ENCODE measurements around the gene GLP1R. TPM values are rescaled to one million over a fixed set of nuclear protein-coding genes. Genes with fewer than 3 reads are reported as not detected.

The GLP1R gene
- total and polyA plus RNA-seq, 2 of the 13 experiments (the other 11 are each of a cell fraction or from before 2014, with no cell fraction given) = not detected

GRCh38 chr6:39044181-39044580 lies 4.4 kb upstream of the GLP1R start (continued):
- TF ChIP-seq HNF1A (IDR thresholded peaks at IDR 0.05; ENCODE audit: low read depth) = no peak
- TF ChIP-seq HNF1A (CRISPR knock-in tag; IDR thresholded peaks at IDR 0.05; ENCODE audit: borderline replicate concordance) = no peak
- no peak for TF ChIP-seq ZNF670 (CRISPR knock-in tag; IDR thresholded peaks at IDR 0.05; ENCODE audit: borderline replicate concordance)
- TF ChIP-seq KDM6A (CRISPR knock-in tag; IDR thresholded peaks at IDR 0.05; ENCODE audit: low read depth) = no peak

- WGBS (ENCODE audit: low lambda C conversion rate) = 23% methylated on average over 5 of the region's 6 CpGs
- CTCF ChIA-PET (ENCODE audit: low intra/inter-chr PET ratio, low total read pairs) = no interaction called here
Observed at GRCh38 chr6:39047434-39048327, 900 bp upstream of the GLP1R start.

More at GRCh38 chr6:39047434-39048327, 900 bp upstream of the GLP1R start:
- Histone ChIP-seq H3K27ac (ENCODE audit: extremely low read length, insufficient read depth, low read length) (no peak overlapping the region), H2AFZ (ENCODE audit: low read length) (no peak overlapping the region), H3K79me2 (ENCODE audit: insufficient read depth, low read length) (no peaks in the 10 kb centered on the region), H3K27me3 (ENCODE audit: control insufficient read depth in 1 of 2, insufficient read depth in 2 of 2, low read length in 2 of 2) (peaks cover 6 to 43% of the 10 kb centered on the region in 2 experiments), H3K4me3 (replicated peaks in 1 of 3; ENCODE audit: insufficient read depth in 1 of 3, low read depth in 2 of 3, low read length in 3 of 3) (no peak overlapping the region), H3K4me1 (ENCODE audit: insufficient read depth, low read length) (no peaks in the 10 kb centered on the region), H3K9me3 (ENCODE audit: low read length) (no peaks in the 10 kb centered on the region), H3K4me2 (ENCODE audit: low read depth, low read length) (no peak overlapping the region), H3K9ac (ENCODE audit: insufficient read depth, low read depth, low read length) (no peak overlapping the region), H4K20me1 (ENCODE audit: insufficient read depth, low read length) (no peaks in the 10 kb centered on the region), H3K36me3 (replicated peaks in 1 of 2; ENCODE audit: control insufficient read depth in 1 of 2, insufficient read depth in 2 of 2, low read length in 2 of 2) (no peaks in the 10 kb centered on the region)
- in situ Hi-C loops (cut with HindIII; ENCODE audit: extremely low pct_ligation_motif_present, low pct_unique_long_range_greater_than_20kb) = no loop called here
- POLR2A ChIA-PET = no interaction called here
- ATAC-seq (no peak), DNase-seq (ENCODE audit: low spot score) (no peak), FAIRE-seq (no peak)
- BruUV-seq (replicated peaks) = no TSS peak
- no peak for TF ChIP-seq HMGXB3 (CRISPR knock-in tag; IDR thresholded peaks at IDR 0.05; ENCODE audit: borderline replicate concordance)
- TF ChIP-seq ADNP (CRISPR knock-in tag; IDR thresholded peaks at IDR 0.05) = no peak
- no peak for TF ChIP-seq SNAPC5 (CRISPR knock-in tag; IDR thresholded peaks at IDR 0.05; ENCODE audit: borderline replicate concordance)
- no peak for TF ChIP-seq DRAP1 (CRISPR knock-in tag; IDR thresholded peaks at IDR 0.05)
- no peak for TF ChIP-seq KLF6 (CRISPR knock-in tag; IDR thresholded peaks at IDR 0.05)
- TF ChIP-seq FOXA1 (IDR thresholded peaks at IDR 0.05) = no peak
- TF ChIP-seq FOXA1 (CRISPR knock-in tag; IDR thresholded peaks at IDR 0.05) = no peak
- intact Hi-C loops (cut with micrococcal nuclease; ENCODE audit: unreplicated experiment) = no loop called here
